HL-60/S4 (cell line): ENCODE data around the gene BAMBI.

Source experiments
- in situ Hi-C: fragments of 300-500 bp; cut with MboI; formaldehyde crosslinking; loops from 2 replicates; pipeline ENCODE4 v1.14.3; 2022; ENCODE audit warnings: low sequenced_read_pairs

BAMBI gene

GRCh38 chr10:28694530-28694929 lies 17.2 kb downstream of the BAMBI start:
- in situ Hi-C loops: no loop called here

DNA sequence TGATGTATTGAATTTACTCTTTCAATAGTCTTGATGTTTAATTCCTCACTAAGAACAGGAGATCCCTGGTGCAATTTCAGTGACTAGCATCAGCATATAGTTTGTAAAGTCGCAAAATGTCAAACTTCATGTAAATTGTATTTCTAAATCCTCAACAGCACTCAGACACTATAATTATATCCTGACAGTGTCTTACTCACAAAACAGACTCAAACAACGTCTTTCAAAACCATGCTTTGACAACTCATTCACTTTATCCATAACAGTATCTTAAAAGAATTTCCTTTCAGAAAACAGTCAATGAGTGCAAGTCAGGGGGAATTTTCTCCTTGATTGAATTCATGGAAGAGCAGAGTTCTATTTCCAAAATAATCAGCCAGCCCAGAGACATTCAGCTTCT lies 20.8 kb downstream of the BAMBI start:
- in situ Hi-C loops: no loop called here

GRCh38 chr10:28704464-28705161 lies 27.3 kb downstream of the BAMBI start:
- in situ Hi-C loops: no loop called here

DNA sequence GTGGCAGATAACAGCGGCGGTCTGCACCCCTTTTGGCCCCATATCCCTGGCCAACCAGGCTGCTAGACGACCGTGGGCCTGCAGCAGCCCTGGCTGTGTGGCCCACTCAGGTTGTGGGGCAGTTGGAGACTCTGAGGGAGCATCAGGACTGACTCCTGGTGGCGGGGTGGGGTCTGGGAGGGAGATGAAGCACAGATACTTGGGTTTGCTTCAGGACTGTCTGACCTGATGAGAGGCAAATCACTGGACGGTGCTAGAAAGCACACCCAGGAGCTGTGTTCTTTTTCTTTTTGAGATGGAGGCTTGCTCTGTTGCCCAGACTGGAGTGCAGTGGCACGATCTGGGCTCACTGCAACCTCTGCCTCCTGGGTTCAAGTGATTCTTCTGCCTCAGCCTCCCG lies 28.2 kb downstream of the BAMBI start:
- in situ Hi-C loops: no loop called here

GRCh38 chr10:28709001-28709710 lies 31.8 kb downstream of the BAMBI start:
- in situ Hi-C loops: no loop called here

GRCh38 chr10:28710202-28710886 lies 33.0 kb downstream of the BAMBI start:
- in situ Hi-C loops: no loop called here

DNA sequence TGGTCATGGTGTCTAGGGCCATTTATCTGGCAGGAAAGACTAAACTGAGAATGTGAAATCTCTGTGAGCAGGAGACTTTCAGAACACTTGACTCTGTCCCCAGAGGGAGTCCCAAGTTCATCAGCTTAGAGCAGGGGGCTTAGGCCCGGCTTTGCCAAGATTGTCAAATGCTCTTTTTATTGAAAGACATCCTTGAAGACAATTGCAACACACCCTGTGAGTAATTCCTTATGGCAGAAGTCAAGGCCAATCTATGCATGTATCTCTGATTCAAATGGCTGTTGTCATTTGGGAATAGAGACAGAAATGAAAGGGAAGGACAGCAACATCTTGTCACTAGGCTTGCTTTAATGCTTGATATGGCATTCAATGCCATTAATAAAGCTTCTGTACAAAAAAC lies 33.7 kb downstream of the BAMBI start:
- in situ Hi-C loops: no loop called here

GRCh38 chr10:28711776-28712175 lies 34.5 kb downstream of the BAMBI start:
- in situ Hi-C loops: no loop called here

DNA sequence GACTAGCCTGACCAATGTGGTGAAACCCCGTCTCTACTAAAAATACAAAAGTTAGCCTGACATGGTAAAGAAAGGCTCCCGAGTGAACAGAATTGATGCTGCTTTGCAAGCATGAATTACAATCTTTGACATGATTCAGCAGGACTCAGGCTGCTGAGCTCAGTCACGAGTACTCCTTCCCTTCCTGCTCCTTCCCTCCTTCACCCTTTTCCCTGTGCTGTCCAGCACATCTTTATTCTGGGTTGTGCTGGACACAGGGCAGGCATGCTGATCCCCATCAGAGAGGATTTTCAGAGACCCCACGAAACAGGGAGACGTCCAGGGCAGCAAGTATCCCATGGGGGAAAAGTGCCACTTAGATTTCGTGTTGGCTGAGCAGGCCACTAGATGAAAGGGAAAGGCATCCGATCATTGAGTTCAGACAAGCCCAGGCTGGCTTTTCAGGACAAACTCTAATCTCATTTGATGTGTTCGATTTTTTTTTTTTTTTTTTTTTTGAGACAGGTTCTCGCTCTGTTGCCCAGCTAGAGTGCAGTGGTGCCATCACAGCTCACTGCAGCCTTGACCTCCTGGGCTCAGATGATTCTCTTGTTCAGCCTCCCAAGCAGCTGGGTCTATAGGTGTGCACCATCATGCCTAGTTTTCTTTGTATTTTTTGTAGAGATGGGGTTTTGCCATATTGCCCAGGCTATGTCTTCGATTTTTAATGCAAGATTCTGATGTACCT lies 36.5 kb downstream of the BAMBI start:
- in situ Hi-C loops: no loop called here

GRCh38 chr10:28714401-28715053 lies 37.2 kb downstream of the BAMBI start:
- in situ Hi-C loops: no loop called here

DNA sequence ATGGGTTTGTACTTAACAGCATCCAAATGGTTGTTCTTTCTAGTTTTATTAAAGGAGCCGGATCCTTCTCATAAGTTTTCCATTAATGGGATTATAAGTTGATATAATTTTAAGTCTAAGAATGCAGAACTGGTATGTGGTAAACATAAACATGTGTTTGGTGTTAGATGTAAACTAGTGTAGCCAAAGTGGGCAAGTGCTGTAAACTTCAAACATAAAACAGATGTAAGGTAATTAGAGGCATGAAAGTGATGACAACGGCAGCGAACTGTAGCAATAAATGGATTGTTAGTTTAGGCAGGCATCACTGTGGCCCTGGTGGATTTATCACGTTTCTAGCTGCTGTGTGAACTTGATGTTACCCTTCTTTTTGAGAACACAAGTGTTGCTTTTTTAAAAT lies 37.9 kb downstream of the BAMBI start:
- in situ Hi-C loops: no loop called here

GRCh38 chr10:28715757-28716156 lies 38.4 kb downstream of the BAMBI start:
- in situ Hi-C loops: no loop called here

DNA sequence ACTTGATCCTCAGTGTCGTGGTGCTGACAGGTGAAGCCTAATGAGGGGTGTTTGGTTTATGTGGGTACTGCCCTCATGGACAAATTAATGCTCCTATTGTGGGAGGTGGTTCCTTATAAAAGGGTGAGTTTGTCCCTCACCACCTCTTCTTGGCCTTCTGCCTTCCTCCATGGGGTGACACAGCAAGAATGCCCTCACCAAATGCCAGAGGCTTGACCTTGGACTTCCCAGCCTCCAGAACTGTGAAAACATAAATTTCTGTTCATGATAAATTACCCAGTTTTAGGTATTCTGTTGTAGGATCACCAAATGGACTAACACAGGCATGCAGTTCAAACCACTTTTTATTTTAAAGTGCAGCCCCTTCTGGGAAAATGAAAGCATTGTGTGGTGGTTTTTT lies 39.4 kb downstream of the BAMBI start:
- in situ Hi-C loops: no loop called here

GRCh38 chr10:28717656-28718201 lies 40.4 kb downstream of the BAMBI start:
- in situ Hi-C loops: no loop called here

DNA sequence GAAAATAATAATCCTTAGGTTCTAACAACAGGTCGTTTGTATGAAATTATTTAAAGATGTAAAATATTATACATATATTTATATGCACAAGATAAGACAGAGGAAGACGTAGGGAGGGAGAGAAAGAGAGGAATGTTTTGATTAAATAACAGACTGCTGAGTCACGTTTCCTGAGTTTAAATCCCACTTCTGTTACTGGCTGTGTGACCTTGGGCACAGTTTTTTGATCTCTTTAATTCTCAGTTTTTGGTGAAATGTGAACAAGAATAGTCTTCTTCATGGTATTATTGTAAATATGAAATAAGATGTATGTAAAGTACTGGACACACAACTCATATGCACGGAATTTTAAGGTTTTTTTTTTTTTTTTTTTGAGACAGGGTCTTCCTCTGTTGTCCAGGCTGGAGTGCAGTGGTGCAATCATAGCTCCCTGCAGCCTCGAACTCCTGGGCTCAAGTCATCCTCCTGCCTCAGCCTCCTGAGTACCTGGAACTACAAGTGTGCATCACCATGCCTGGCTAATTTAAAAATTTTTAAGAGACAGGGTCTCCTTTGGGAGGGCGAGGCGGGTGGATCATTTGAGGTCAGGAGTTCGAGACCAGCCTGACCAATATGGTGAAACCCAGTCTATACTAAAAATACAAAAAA lies 42.6 kb downstream of the BAMBI start:
- in situ Hi-C loops: no loop called here

DNA sequence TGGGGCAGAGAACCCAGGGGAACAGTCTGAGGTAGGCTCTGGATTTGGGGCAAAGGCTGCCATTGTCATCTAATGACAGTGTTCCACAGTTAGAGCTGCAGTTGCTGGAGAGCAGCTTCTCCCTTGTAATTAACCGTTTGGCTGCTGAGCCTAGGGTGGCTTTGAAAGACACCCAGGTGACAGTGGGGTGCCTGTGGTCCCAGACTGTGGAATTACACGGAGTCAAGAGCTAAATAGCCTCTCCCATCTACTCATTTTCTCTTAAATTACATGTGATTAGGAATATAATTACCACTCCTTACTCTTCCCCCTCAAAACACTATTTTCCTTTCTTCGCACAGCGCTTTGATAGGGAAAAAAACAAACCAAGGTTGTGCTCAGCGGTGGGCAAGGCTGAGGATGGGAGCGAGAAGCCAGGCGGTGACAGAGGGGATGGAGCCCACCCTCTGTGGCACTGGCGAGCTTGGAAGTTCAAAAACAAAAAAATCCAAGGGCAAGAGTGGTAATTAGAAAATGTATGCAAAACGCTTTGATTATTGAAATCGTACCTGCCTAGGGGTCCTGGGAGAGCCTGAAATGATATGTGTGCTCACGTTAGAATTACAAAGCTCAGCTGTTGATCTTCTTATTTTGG lies 44.1 kb downstream of the BAMBI start:
- in situ Hi-C loops: no loop called here

DNA sequence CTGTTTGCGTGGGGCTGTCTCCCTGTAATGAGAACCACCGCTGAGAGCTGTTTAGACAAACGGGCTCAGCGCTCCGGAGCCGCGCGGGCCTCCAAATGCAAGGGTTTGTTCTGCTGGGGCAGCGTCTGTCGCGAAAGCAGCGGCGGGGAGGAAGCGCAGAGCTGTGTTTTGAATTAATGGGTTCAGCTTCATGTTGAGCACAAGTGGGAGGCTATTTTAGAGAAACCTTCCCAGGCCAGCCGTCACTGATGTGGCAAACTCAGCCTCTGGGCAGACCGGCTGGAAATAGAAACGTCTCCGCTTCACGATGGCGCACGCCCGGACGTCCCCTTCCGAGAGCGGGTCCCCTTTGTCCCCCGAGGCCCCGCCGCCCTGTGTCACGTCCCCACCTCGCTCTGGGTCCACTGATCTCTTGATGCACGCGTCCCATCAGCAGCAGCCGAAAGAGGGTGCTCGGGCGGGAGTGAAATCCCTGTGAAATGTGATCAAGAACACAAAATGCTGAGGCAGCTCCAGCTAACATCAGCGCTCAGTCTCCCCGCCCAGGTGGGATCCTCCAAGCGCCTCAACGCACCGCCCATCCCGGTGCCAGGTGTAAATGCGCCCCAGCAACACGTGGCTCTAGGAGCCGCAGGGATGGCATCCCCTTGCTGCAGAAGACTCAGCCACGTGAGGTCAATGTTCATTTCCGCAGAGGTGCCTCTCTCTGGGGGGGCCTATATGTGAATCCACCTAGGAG lies 44.9 kb downstream of the BAMBI start:
- in situ Hi-C loops: no loop called here

DNA sequence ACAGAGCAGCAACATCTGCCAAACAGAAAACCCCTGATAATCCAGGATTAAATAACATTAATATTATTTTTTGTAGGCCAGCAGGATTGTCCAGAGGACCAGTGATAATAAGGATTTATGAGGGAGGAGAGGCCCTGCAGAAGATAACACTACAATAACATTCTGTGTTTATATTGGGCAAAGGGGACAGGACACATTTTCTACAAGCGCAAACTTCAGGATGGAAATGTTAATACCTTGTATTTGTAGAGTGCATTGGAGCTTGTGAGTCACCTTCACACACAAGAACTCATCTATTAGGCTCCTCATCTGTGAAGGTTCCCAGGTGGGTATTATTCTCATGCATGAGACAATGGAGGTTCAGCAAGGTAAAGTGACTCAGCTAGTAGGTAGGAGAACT lies 51.0 kb downstream of the BAMBI start:
- in situ Hi-C loops: no loop called here
